Urinary bladder (tissue), 4 donors: Measurements from ENCODE around the gene ZNF10. TPM values are rescaled to one million over a fixed set of nuclear protein-coding genes. Genes with fewer than 3 reads are reported as not detected.

Experiments
- DNase-seq: peaks from one replicate; pipeline ENCODE4 v3.0.0-alpha.2; 2015; ENCODE audit errors: extremely low spot score
- H3K27ac ChIP-seq: one replicate; pipeline ENCODE4 v1.5.1; 2013; ENCODE audit warnings: low read depth, mild to moderate bottlenecking, moderate library complexity
- H3K36me3 ChIP-seq: one replicate; pipeline ENCODE4 v1.6.1; 2013; ENCODE audit warnings: mild to moderate bottlenecking, moderate library complexity; ENCODE audit not compliant: insufficient read depth
- H3K4me1 ChIP-seq: one replicate; pipeline ENCODE4 v1.6.1; 2013; ENCODE audit warnings: mild to moderate bottlenecking, moderate library complexity; ENCODE audit not compliant: insufficient read depth
- H3K4me3 ChIP-seq: one replicate; pipeline ENCODE4 v1.5.1; 2013; ENCODE audit warnings: low read depth, low read length
- WGBS: extraction: QIAGEN DNeasy Blood & Tissue Kit; methylation state at CpG from one replicate; pipeline ENCODE4 v1.1.7; 2013; 5-methylcytosine and 5-hydroxymethylcytosine counted together
- polyA plus RNA-seq: library from polyadenylated mRNA; stranded (reverse); fragments of 200-250 nt; gene quantifications from one replicate; pipeline ENCODE4 v1.2.3, GENCODE V29; 2013
- total RNA-seq: library from RNA; depleted of rRNA; stranded (reverse); fragments of >200 nt; gene quantifications from one replicate; pipeline ENCODE4 v1.2.3, GENCODE V29; 2014
- donor health status: healthy with polysubstance abuse.
- donor health status: healthy.

The ZNF10 gene
- total RNA-seq (18.3 TPM), polyA plus RNA-seq (10.8 TPM)

- DNase-seq, result peak; percentile 88
- under 1% methylated on average over 87 of the region's 87 CpGs for WGBS
- Histone ChIP-seq H3K36me3 (peaks cover 6% of the 10 kb centered on the region), H3K4me3 (peak within 1 kb of the TSS; percentile 98), H3K4me1 (peaks cover 1% of the 10 kb centered on the region), H3K27ac (peak within 1 kb of the TSS; percentile 99)
Observed at GRCh38 chr12:133130038-133130807, at the start of gene ZNF10, which contains the start of gene ZNF891. Gene ZNF10, plus strand, starts transcription at chr12:133130627. Its CDS starts 13,866 bp downstream, at chr12:133144493. Gene ZNF891, minus strand, starts transcription at chr12:133130274. Its CDS starts 8,356 bp downstream, at chr12:133121918.

GRCh38 chr12:133081159-133081780, 49.2 kb upstream of the ZNF10 start:
- no peaks in the 10 kb centered on the region for H3K4me1 ChIP-seq
- 22% methylated on average over 17 of the region's 17 CpGs for WGBS
- H3K36me3 ChIP-seq, result peaks cover 20% of the 10 kb centered on the region
- no peak for DNase-seq
- peak overlapping the region; percentile 81 for H3K4me3 ChIP-seq
- H3K27ac ChIP-seq, result peak overlapping the region; percentile 99

GRCh38 chr12:133083345-133083744, 47.1 kb upstream of the ZNF10 start:
- 96% methylated on average over 6 of the region's 6 CpGs for WGBS

GRCh38 chr12:133105620-133106019, 24.8 kb upstream of the ZNF10 start:
- WGBS, result over 99% methylated on average over 3 of the region's 3 CpGs
- DNase-seq, result no peak
- Histone ChIP-seq H3K4me3 (no peak overlapping the region), H3K4me1 (no peaks in the 10 kb centered on the region), H3K36me3 (peaks cover 15% of the 10 kb centered on the region), H3K27ac (no peak overlapping the region)

More at GRCh38 chr12:133083345-133083744, 47.1 kb upstream of the ZNF10 start:
- no peak for DNase-seq
- Histone ChIP-seq H3K27ac (no peak overlapping the region), H3K4me3 (no peak overlapping the region), H3K4me1 (no peaks in the 10 kb centered on the region), H3K36me3 (peaks cover 22% of the 10 kb centered on the region)

GRCh38 chr12:133106253-133106652, 24.2 kb upstream of the ZNF10 start:
- H3K4me3 ChIP-seq, result no peak overlapping the region
- DNase-seq, result no peak
- H3K27ac ChIP-seq, result no peak overlapping the region
- no peaks in the 10 kb centered on the region for H3K4me1 ChIP-seq
- 97% methylated on average over 5 of the region's 5 CpGs for WGBS
- peaks cover 15% of the 10 kb centered on the region for H3K36me3 ChIP-seq

- H3K36me3 ChIP-seq, result peaks cover 15% of the 10 kb centered on the region
- H3K27ac ChIP-seq, result no peak overlapping the region
- DNase-seq, result no peak
- no peak overlapping the region for H3K4me3 ChIP-seq
- 99% methylated on average over 1 of the region's 1 CpG for WGBS
- no peaks in the 10 kb centered on the region for H3K4me1 ChIP-seq
Observed at GRCh38 chr12:133107121-133107520, 23.3 kb upstream of the ZNF10 start.

GRCh38 chr12:133108150-133108549, 22.3 kb upstream of the ZNF10 start:
- H3K36me3 ChIP-seq, result peaks cover 14% of the 10 kb centered on the region
- no peak overlapping the region for H3K27ac ChIP-seq
- H3K4me3 ChIP-seq, result no peak overlapping the region
- WGBS, result 98% methylated on average over 2 of the region's 2 CpGs
- DNase-seq, result no peak
- H3K4me1 ChIP-seq, result no peaks in the 10 kb centered on the region

GRCh38 chr12:133120385-133121191, 9.8 kb upstream of the ZNF10 start:
- no peak overlapping the region for H3K4me3 ChIP-seq
- DNase-seq, result no peak
- H3K36me3 ChIP-seq, result peaks cover 8% of the 10 kb centered on the region
- H3K4me1 ChIP-seq, result no peaks in the 10 kb centered on the region
- WGBS, result 95% methylated on average over 3 of the region's 3 CpGs
- no peak overlapping the region for H3K27ac ChIP-seq

GRCh38 chr12:133124674-133125073, 5.8 kb upstream of the ZNF10 start:
- H3K27ac ChIP-seq, result no peak overlapping the region
- no peak overlapping the region for H3K4me3 ChIP-seq
- 98% methylated on average over 2 of the region's 2 CpGs for WGBS
- peaks cover 10% of the 10 kb centered on the region for H3K36me3 ChIP-seq
- H3K4me1 ChIP-seq, result no peaks in the 10 kb centered on the region
- DNase-seq, result no peak

GRCh38 chr12:133129368-133130037, 924 bp upstream of the ZNF10 start:
- H3K36me3 ChIP-seq, result peaks cover 4% of the 10 kb centered on the region
- WGBS, result 13% methylated on average over 26 of the region's 26 CpGs
- no peak for DNase-seq

GRCh38 chr12:133130808-133131128, 341 bp downstream of the ZNF10 start:
- H3K36me3 ChIP-seq, result peaks cover 10% of the 10 kb centered on the region
- peak overlapping the region; percentile 99 for H3K27ac ChIP-seq
- under 1% methylated on average over 17 of the region's 17 CpGs for WGBS
- peaks cover 1% of the 10 kb centered on the region for H3K4me1 ChIP-seq
- DNase-seq, result peak; percentile 17
- peak overlapping the region; percentile 98 for H3K4me3 ChIP-seq

More at GRCh38 chr12:133129368-133130037, 924 bp upstream of the ZNF10 start:
- Histone ChIP-seq H3K4me3 (peak overlapping the region; percentile 98), H3K27ac (peak overlapping the region; percentile 99), H3K4me1 (peaks cover 1% of the 10 kb centered on the region)

GRCh38 chr12:133135747-133136146, 5.3 kb downstream of the ZNF10 start:
- Histone ChIP-seq H3K27ac (no peak overlapping the region), H3K4me3 (no peak overlapping the region), H3K36me3 (peaks cover 18% of the 10 kb centered on the region), H3K4me1 (no peaks in the 10 kb centered on the region)
- WGBS, result 99% methylated on average over 2 of the region's 2 CpGs
- no peak for DNase-seq

GRCh38 chr12:133145981-133146380, 15.6 kb downstream of the ZNF10 start:
- no peaks in the 10 kb centered on the region for H3K4me1 ChIP-seq
- no peak overlapping the region for H3K4me3 ChIP-seq
- H3K36me3 ChIP-seq, result peaks cover 13% of the 10 kb centered on the region
- H3K27ac ChIP-seq, result no peak overlapping the region
- no peak for DNase-seq
- 98% methylated on average over 2 of the region's 2 CpGs for WGBS
